H9 (cell line): ENCODE measurements around the gene AIMP1. TPM values are rescaled to one million over a fixed set of nuclear protein-coding genes. Genes with fewer than 3 reads are reported as not detected.

ENCODE experiments used
- DNase-seq: peaks from one replicate; pipeline ENCODE4 v3.0.0-alpha.2; 2017
- H2AFZ ChIP-seq: one replicate; pipeline ENCODE4 v1.6.1; 2013; ENCODE audit warnings: mild to moderate bottlenecking, low read length, control low read depth, moderate library complexity
- H2AK5ac ChIP-seq: 2 replicates; pipeline ENCODE4 v1.6.1; 2013; ENCODE audit warnings: low read length, control low read depth, mixed read lengths; ENCODE audit not compliant: insufficient read length
- H2BK120ac ChIP-seq: one replicate; pipeline ENCODE4 v1.6.1; 2013; ENCODE audit warnings: low read depth, mild to moderate bottlenecking, low read length, control low read depth, inconsistent platforms; ENCODE audit not compliant: poor library complexity, severe bottlenecking
- H2BK12ac ChIP-seq: 2 replicates; pipeline ENCODE4 v1.6.1; 2013; ENCODE audit warnings: low read length, control low read depth, mixed read lengths, low read depth; ENCODE audit not compliant: insufficient read length
- H2BK15ac ChIP-seq: 2 replicates; pipeline ENCODE4 v1.6.1; 2013; ENCODE audit warnings: low read depth, low read length, control low read depth
- H2BK20ac ChIP-seq: one replicate; pipeline ENCODE4 v1.6.1; 2013; ENCODE audit warnings: low read depth, mild to moderate bottlenecking, low read length, control low read depth, inconsistent platforms; ENCODE audit not compliant: poor library complexity, severe bottlenecking
- H2BK5ac ChIP-seq: 2 replicates; pipeline ENCODE4 v1.6.1; 2013; ENCODE audit warnings: low read length, control low read depth, mixed read lengths; ENCODE audit not compliant: insufficient read length
- H3K14ac ChIP-seq: 2 replicates; pipeline ENCODE4 v1.6.1; 2013; ENCODE audit warnings: low read length, control low read depth; ENCODE audit not compliant: insufficient read depth
- H3K18ac ChIP-seq: 2 replicates; pipeline ENCODE4 v1.6.1; 2013; ENCODE audit warnings: low read depth, mild to moderate bottlenecking, mixed read lengths, low read length, control low read depth; ENCODE audit not compliant: insufficient read length
- H3K23ac ChIP-seq: 2 replicates; pipeline ENCODE4 v1.6.1; 2013; ENCODE audit warnings: low read length, control low read depth, mixed read lengths, low read depth; ENCODE audit not compliant: insufficient read length
- H3K23me2 ChIP-seq: 2 replicates; pipeline ENCODE4 v1.6.1; 2013; ENCODE audit warnings: low read depth, mild to moderate bottlenecking, mixed read lengths, low read length, control low read depth; ENCODE audit not compliant: insufficient read length, poor library complexity, severe bottlenecking
- H3K27ac ChIP-seq: 2 replicates; pipeline ENCODE4 v1.5.1; 2013; ENCODE audit warnings: low read length, control low read depth, mixed read lengths, low read depth; ENCODE audit not compliant: insufficient read length
- H3K27me3 ChIP-seq: 2 replicates; pipeline ENCODE4 v1.6.1; 2013; ENCODE audit warnings: low read length, control low read depth, inconsistent platforms; ENCODE audit not compliant: insufficient read depth
- H3K4ac ChIP-seq: 2 replicates; pipeline ENCODE4 v1.6.1; 2013; ENCODE audit warnings: low read depth, mild to moderate bottlenecking, control low read depth, inconsistent platforms, low read length, moderate library complexity
- H3K4me1 ChIP-seq: 2 replicates; pipeline ENCODE4 v1.6.1; 2013; ENCODE audit warnings: low read length, control low read depth, inconsistent platforms; ENCODE audit not compliant: insufficient read depth
- H3K4me2 ChIP-seq: 2 replicates; pipeline ENCODE4 v1.6.1; 2013; ENCODE audit warnings: low read length, control low read depth, mixed read lengths; ENCODE audit not compliant: insufficient read length, insufficient read depth
- H3K56ac ChIP-seq: 2 replicates; pipeline ENCODE4 v1.6.1; 2013; ENCODE audit warnings: low read depth, mild to moderate bottlenecking, mixed read lengths, low read length, control low read depth; ENCODE audit not compliant: insufficient read length
- H3K79me1 ChIP-seq: 2 replicates; pipeline ENCODE4 v1.6.1; 2013; ENCODE audit warnings: low read depth, mild to moderate bottlenecking, moderate library complexity, low read length, control low read depth, inconsistent platforms; ENCODE audit not compliant: insufficient read depth, poor library complexity, severe bottlenecking
- H3K79me2 ChIP-seq: 2 replicates; pipeline ENCODE4 v1.6.1; 2013; ENCODE audit warnings: low read length, control low read depth, inconsistent platforms; ENCODE audit not compliant: insufficient read depth
- H3K9ac ChIP-seq: 2 replicates; pipeline ENCODE4 v1.6.1; 2013; ENCODE audit warnings: low read length, control low read depth, mixed read lengths; ENCODE audit not compliant: insufficient read length; ENCODE audit errors: extremely low read depth
- H3K9me3 ChIP-seq: one replicate; pipeline ENCODE4 v1.6.1; 2013; ENCODE audit warnings: low read depth, low read length, inconsistent platforms; ENCODE audit not compliant: control insufficient read depth
- H3T11ph ChIP-seq: one replicate; pipeline ENCODE4 v1.6.1; 2013; ENCODE audit warnings: mild to moderate bottlenecking, low read length, control low read depth, inconsistent platforms
- H4K20me1 ChIP-seq: one replicate; pipeline ENCODE4 v1.6.1; 2013; ENCODE audit not compliant: control insufficient read depth, insufficient read length, insufficient read depth
- H4K5ac ChIP-seq: 2 replicates; pipeline ENCODE4 v1.6.1; 2013; ENCODE audit warnings: low read depth, mild to moderate bottlenecking, mixed read lengths, low read length, control low read depth; ENCODE audit not compliant: insufficient read length
- H4K8ac ChIP-seq: replicated peaks from 2 replicates; pipeline ENCODE4 v1.6.1; 2013; ENCODE audit warnings: low read length, control low read depth, mixed read lengths, low read depth; ENCODE audit not compliant: insufficient read length
- H4K91ac ChIP-seq: 2 replicates; pipeline ENCODE4 v1.6.1; 2013; ENCODE audit warnings: low read depth, mild to moderate bottlenecking, moderate library complexity, mixed read lengths, low read length, control low read depth; ENCODE audit not compliant: insufficient read length
- H3K27ac Mint-ChIP-seq, 3 experiments: 2 replicates in 2 of 3; 3 replicates in 1 of 3; pipeline ENCODE4 v1.8.0; 2020 to 2021; ENCODE audit warnings: mixed read lengths in 3 of 3, mild to moderate bottlenecking in 1 of 3, moderate library complexity in 1 of 3
- H3K27me3 Mint-ChIP-seq: 2 replicates; pipeline ENCODE4 v1.8.0; 2021; ENCODE audit warnings: low read depth, mild to moderate bottlenecking, moderate library complexity, mixed read lengths
- H3K36me3 Mint-ChIP-seq, 3 experiments: 2 replicates in 2 of 3; 3 replicates in 1 of 3; pipeline ENCODE4 v1.8.0; 2020 to 2021; ENCODE audit warnings: low read depth in 3 of 3, mixed read lengths in 3 of 3; ENCODE audit not compliant: insufficient read depth in 1 of 3
- H3K4me1 Mint-ChIP-seq, 2 experiments: 2 replicates each; pipeline ENCODE4 v1.8.0; 2020; ENCODE audit warnings: mixed read lengths in 2 of 2
- H3K4me3 Mint-ChIP-seq, 2 experiments: 2 replicates in 1 of 2; 3 replicates in 1 of 2; pipeline ENCODE4 v1.8.0; 2020 to 2021; ENCODE audit warnings: mild to moderate bottlenecking in 2 of 2, mixed read lengths in 2 of 2, moderate library complexity in 1 of 2
- H3K9me3 Mint-ChIP-seq, 2 experiments: 2 replicates in 1 of 2; 3 replicates in 1 of 2; pipeline ENCODE4 v1.8.0; 2020; ENCODE audit warnings: mild to moderate bottlenecking in 2 of 2, mixed read lengths in 2 of 2, moderate library complexity in 1 of 2
- CTCF ChIP-seq: fragments of 200-600 bp; sonication (generic); conservative IDR thresholded peaks from 3 replicates; pipeline ENCODE4 v1.8.0; 2021; ENCODE audit warnings: antibody characterized with exemption, mild to moderate bottlenecking
- total RNA-seq: library from RNA; stranded (reverse); gene quantifications from 2 replicates; pipeline ENCODE4 v1.2.1, GENCODE V29; 2021

AIMP1 gene
- total RNA-seq, 1 experiment from 2014 or later: 36.8 TPM

- no peak overlapping the region for H3K4ac ChIP-seq
These were observed 34.7 kb downstream of the AIMP1 start for GRCh38 chr4:106351016-106351415.

More at GRCh38 chr4:106351016-106351415, 34.7 kb downstream of the AIMP1 start:
- Histone ChIP-seq H3K23ac (no peak overlapping the region), H4K20me1 (no peaks in the 10 kb centered on the region), H3K27ac (no peak overlapping the region), H4K91ac (no peak overlapping the region), H3T11ph (no peak overlapping the region), H3K23me2 (no peaks in the 10 kb centered on the region), H2BK20ac (no peak overlapping the region), H4K8ac (no peak overlapping the region), H3K56ac (no peak overlapping the region), H3K9me3 (no peaks in the 10 kb centered on the region), H3K79me2 (no peaks in the 10 kb centered on the region), H3K9ac (no peak overlapping the region), H2BK5ac (no peak overlapping the region), H2AFZ (no peak overlapping the region), H2BK15ac (no peak overlapping the region), H3K14ac (no peak overlapping the region), H3K79me1 (no peaks in the 10 kb centered on the region), H2BK120ac (no peak overlapping the region), H4K5ac (no peak overlapping the region), H3K4me2 (no peak overlapping the region), H3K27me3 (no peaks in the 10 kb centered on the region), H2BK12ac (no peak overlapping the region), H3K18ac (no peak overlapping the region), H2AK5ac (no peak overlapping the region), H3K4me1 (no peaks in the 10 kb centered on the region)
- TF ChIP-seq CTCF: no peak
- DNase-seq: no peak
- Mint-ChIP-seq H3K4me3 (no peak overlapping the region), H3K27me3 (peaks cover 2% of the 10 kb centered on the region; the same call in 1 of the 2 replicates), H3K27ac (no peak overlapping the region), H3K36me3 (no peaks in the 10 kb centered on the region; a peak in 2 of 7 replicates), H3K9me3 (no peaks in the 10 kb centered on the region), H3K4me1 (peaks cover 4% of the 10 kb centered on the region in 2 experiments; a peak in 1 of 4 replicates)
